GM12801 (cell line): ENCODE data around the gene SNTG2.

Experiments
- TF ChIP-seq, protein P1 (sequence below): IDR thresholded peaks from one replicate; pipeline ENCODE4 v1.5.1; 2011; ENCODE audit warnings: control low read depth; ENCODE audit not compliant: insufficient read length; ENCODE audit errors: extremely low read depth

The SNTG2 gene

DNA sequence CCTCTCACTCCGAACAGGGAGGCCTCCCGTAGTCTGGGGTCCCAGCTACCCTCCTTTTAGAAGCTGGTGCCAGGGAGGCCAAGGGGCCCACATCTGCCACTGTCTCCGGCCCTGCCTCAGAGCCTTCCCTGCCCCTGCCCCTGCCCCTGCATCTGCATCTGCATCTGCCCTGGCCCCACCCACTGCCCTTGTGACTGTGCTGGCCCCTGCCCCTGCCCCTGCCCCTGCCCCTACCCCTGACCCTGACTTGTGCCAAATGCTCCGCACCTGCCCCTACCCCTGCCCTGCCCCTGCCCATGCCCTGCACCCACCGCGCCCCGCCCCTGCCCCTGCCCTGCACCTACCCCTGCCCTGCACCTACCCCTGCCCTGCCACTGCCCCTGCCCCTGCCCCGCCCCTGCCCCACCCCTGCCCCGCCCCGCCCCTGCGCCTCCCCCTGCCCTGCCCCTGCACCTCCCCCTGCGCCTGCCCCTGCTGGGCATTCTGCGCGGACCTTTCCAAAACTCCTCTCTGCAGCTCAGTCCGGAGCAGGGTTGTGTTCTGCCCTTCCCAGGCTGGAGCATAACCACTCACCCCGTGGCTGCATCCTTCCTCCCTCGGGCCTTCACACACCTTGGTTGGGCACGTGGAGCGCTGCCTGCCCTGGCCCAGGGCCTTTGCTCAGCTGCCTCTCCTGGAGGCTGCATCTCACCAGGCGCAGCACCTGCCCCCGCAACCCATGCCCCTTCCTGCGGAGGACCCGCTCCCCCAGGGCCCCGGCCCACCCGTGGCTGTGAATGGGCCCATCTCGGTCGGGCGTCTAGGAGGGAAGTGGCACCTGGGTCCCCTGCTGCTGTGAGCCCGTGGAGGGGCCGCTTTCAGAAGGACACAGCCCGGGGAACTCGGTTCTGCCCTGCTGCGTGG is 5.4 kb downstream of the SNTG2 start:
- TF ChIP-seq, protein P1, sequence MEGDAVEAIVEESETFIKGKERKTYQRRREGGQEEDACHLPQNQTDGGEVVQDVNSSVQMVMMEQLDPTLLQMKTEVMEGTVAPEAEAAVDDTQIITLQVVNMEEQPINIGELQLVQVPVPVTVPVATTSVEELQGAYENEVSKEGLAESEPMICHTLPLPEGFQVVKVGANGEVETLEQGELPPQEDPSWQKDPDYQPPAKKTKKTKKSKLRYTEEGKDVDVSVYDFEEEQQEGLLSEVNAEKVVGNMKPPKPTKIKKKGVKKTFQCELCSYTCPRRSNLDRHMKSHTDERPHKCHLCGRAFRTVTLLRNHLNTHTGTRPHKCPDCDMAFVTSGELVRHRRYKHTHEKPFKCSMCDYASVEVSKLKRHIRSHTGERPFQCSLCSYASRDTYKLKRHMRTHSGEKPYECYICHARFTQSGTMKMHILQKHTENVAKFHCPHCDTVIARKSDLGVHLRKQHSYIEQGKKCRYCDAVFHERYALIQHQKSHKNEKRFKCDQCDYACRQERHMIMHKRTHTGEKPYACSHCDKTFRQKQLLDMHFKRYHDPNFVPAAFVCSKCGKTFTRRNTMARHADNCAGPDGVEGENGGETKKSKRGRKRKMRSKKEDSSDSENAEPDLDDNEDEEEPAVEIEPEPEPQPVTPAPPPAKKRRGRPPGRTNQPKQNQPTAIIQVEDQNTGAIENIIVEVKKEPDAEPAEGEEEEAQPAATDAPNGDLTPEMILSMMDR = no peak

DNA sequence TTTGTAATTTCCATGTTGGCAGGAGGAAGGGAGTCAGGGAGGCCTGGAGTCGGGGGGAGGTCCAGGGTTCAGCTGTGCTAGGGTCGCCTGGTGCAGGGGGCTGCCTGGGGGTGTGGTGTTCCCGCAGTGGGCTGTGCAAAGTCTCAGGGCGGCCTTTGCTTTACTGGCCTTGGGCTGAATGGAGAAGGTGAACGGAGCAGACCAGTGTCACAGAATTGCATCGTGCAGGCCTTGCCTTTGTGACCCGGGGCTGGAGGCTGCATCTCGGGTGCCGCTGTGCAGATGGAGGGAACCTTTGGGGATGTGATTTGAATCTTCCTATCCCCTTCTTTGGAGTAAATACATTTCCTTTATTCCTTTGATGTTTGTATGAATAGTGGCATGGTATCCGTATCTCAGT is 8.8 kb downstream of the SNTG2 start:
- TF ChIP-seq, protein P1 = no peak

DNA sequence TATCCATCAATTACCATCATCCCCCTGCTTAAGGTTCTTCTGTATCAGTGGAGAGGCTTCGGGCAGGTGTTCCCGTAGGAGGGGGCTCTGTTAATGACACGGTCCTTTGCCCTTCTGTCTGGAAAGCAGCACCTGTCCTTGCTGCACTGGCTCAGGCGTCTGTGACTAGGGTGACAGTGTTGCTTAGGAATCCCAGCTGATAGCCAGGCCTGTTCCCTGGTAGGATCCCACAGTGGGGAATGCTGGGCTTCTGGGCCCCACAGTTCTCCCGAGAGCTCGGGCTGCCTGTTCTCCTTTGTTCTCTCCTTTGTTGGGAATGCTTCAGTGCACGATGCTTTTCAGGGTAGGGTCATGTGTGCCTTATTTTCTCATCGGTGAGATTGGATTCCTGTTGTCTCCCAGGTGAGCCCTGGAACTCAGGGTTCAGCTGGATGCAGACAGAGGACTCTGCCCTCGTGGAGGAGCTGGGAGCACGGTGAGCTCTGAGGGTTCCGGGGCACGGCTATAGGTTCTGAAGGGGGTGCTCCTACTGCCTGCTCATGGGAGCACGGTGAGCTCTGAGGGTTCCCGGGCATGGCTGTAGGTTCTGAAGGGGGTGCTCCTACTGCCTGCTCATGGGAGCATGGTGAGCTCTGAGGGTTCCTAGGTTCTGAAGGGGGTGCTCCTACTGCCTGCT is 9.6 kb downstream of the SNTG2 start:
- TF ChIP-seq, protein P1 = no peak

DNA sequence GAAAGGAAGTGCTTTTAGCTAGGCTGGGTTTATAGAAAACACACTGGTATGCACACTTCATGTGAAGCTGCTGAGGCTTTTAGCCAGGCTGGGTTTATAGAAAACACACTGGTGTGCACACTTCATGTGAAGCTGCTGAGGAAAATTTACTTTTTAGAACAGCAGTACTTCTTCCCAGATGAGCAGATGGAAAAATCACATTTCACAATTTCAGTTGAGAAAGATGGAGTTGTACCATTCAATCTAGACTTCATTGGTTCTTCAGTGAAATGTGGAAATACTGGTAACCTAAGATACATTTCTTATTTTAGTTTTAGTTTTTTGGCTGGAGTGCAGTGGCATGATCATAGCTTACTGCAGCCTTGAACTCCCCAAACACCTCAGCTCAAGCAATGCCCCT is 11.1 kb downstream of the SNTG2 start:
- TF ChIP-seq, protein P1 = no peak

DNA sequence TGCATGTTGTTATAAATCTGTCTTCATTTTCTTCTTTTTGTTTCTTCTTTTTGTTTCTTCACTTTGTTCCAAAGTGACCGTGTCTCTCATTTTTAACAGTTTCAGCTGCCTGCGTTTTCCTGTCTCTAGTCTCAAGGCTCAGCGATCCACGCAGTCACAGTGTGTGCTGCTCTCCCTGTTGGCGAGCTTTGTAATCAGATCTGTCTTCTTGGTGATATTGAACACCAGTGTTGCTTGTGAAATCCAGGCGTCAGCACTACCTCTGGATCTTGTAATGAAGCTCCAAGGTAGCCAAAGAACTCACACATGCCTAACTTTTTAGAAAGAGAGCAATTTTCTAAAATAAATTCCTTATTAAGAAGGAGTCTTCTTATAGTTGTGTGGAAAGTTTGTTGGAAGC is 13.2 kb downstream of the SNTG2 start:
- TF ChIP-seq, protein P1 = no peak

DNA sequence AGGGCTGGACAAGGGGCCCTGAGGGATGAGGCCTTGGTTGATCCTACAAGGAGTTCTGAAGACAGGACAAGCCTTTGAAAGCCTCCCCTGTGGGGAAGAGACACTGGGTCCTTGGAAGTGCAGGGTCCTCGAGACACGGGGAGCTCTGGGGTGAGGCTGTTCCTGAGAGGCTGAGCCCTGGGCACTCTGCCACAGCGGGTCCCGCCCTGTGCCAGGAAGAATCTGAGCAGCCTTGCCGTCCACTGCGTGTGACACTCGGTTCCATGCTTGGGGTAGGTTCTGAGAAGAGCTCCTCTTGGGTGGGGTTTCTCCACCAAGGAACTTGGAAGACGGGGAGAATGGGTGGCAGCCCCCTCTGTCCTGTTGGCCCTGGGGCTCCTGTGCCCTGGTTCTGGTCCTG is 13.9 kb downstream of the SNTG2 start:
- TF ChIP-seq, protein P1 = no peak

DNA sequence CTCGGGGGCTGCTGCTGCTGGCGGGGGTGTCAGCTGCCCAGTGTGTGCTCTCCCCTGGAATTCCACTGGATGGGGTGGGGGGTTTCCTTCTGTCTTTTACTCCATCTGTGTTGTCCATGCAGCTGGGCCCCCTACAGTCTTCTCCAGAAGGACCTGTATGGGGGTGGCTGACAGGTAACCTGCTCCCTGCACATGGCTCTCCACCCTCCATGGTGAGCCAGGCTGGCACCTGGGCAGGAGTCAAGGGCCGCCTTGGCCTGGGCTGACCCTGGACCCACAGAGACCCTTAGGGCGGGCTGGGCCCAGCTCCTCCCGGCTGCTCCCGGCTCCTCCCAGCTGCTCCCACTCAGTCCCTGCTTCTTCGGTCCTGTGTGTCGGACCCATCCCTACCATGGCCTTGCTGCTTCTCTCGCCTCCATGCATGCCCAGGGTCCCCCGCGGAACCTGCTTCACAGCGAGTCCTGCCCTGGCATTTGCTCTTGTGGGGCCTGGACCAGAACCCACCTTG is 15.0 kb downstream of the SNTG2 start:
- TF ChIP-seq, protein P1 = no peak
